HepG2 (cell line): ENCODE results near the gene FRAS1. TPM values are rescaled to one million over a fixed set of nuclear protein-coding genes. Genes with fewer than 3 reads are reported as not detected.

Experiments used
- AGO1 ChIP-seq: fragments of 200-400 bp; formaldehyde crosslinking; IDR thresholded peaks from 2 replicates; pipeline ENCODE4 v1.6.1; 2017; ENCODE audit warnings: mild to moderate bottlenecking, low read depth, low read length, moderate library complexity; ENCODE audit not compliant: poor library complexity, severe bottlenecking
- AGO2 ChIP-seq: fragments of 200-400 bp; formaldehyde crosslinking; optimal IDR thresholded peaks from 2 replicates; pipeline ENCODE3; 2017; ENCODE audit warnings: mild to moderate bottlenecking, low read depth, low read length, moderate library complexity
- ASH2L ChIP-seq: fragments of 300-600, 200-600 bp; sonication (generic); IDR thresholded peaks from 2 replicates; pipeline ENCODE4 v1.7.0; 2017; ENCODE audit warnings: low read depth, mild to moderate bottlenecking, moderate library complexity, mixed read lengths, low read length; ENCODE audit not compliant: insufficient read length
- CHCHD3 ChIP-seq: sonication (generic); formaldehyde crosslinking; IDR thresholded peaks from 2 replicates; pipeline ENCODE4 v1.8.0; 2022; ENCODE audit warnings: mild to moderate bottlenecking, missing genetic modification reagents, moderate library complexity
- GZF1 ChIP-seq: sonication (generic); formaldehyde crosslinking; IDR thresholded peaks from 2 replicates; pipeline ENCODE4 v1.5.1; 2020; ENCODE audit warnings: mild to moderate bottlenecking, missing genetic modification reagents
- KLF13 ChIP-seq: sonication (generic); formaldehyde crosslinking; IDR thresholded peaks from 2 replicates; pipeline ENCODE4 v1.4.0; 2020; ENCODE audit warnings: mild to moderate bottlenecking, missing genetic modification reagents
- NR2F6 ChIP-seq, 2 experiments: IDR thresholded peaks; 2 replicates each; pipeline ENCODE4 v1.6.1; 2016; ENCODE audit warnings: antibody characterized with exemption in 1 of 2, mild to moderate bottlenecking in 1 of 2
- REPIN1 ChIP-seq: sonication (generic); formaldehyde crosslinking; IDR thresholded peaks from 2 replicates; pipeline ENCODE4 v1.8.0; 2022; ENCODE audit warnings: missing genetic modification reagents, low read depth, mild to moderate bottlenecking, borderline replicate concordance
- TGIF2 ChIP-seq: IDR thresholded peaks from 2 replicates; pipeline ENCODE4 v1.6.1; 2016; ENCODE audit warnings: control low read depth, missing compliant biosample characterization
- ZFX ChIP-seq: sonication (generic); formaldehyde crosslinking; IDR thresholded peaks from 2 replicates; pipeline ENCODE4 v1.4.0; 2020; ENCODE audit warnings: mild to moderate bottlenecking, low read depth, missing genetic modification reagents, moderate library complexity
- ZNF253 ChIP-seq: sonication (generic); formaldehyde crosslinking; IDR thresholded peaks from 2 replicates; pipeline ENCODE4 v1.8.0; 2022; ENCODE audit warnings: mild to moderate bottlenecking, missing genetic modification reagents, borderline replicate concordance
- ZNF572 ChIP-seq: sonication (generic); formaldehyde crosslinking; IDR thresholded peaks from 2 replicates; pipeline ENCODE4 v1.5.1; 2020; ENCODE audit warnings: mild to moderate bottlenecking, missing genetic modification reagents
- ZNF672 ChIP-seq: sonication (generic); formaldehyde crosslinking; IDR thresholded peaks from 2 replicates; pipeline ENCODE4 v1.8.1; 2022; ENCODE audit warnings: missing genetic modification reagents
- ZNF720 ChIP-seq: sonication (generic); formaldehyde crosslinking; IDR thresholded peaks from 2 replicates; pipeline ENCODE4 v1.4.0; 2020; ENCODE audit warnings: missing genetic modification reagents
- polyA plus RNA-seq, 8 experiments: library from polyadenylated mRNA; depleted of rRNA in 3 of 8; stranded (reverse) in 7 of 8; unstranded in 1 of 8; fragments of >200 nt; fragmentation: Illumina TruSeq in 4 of 8; extraction: Trizol in 4 of 8; gene quantifications; 2 replicates each; pipeline versions ENCODE4 v1.2.1 to v1.2.3, GENCODE V29; 2011 to 2016; ENCODE audit warnings: low read depth in 4 of 8, missing spikeins in 1 of 8, mixed read lengths in 1 of 8; ENCODE audit not compliant: insufficient read depth in 1 of 8
- total RNA-seq, 5 experiments: library from RNA; depleted of rRNA; stranded (reverse); fragments of >200 nt; fragmentation: Illumina TruSeq; extraction: Trizol; gene quantifications; 2 replicates each; pipeline ENCODE4 v1.2.3, GENCODE V29; 2016; ENCODE audit warnings: low read depth in 1 of 5
- TF ChIP-seq, protein P1 (sequence below): IDR thresholded peaks from 2 replicates; pipeline ENCODE4 v1.6.1; 2016; ENCODE audit warnings: missing compliant biosample characterization, missing genetic modification reagents, borderline replicate concordance
- TF ChIP-seq, protein P2 (sequence below): sonication (generic); formaldehyde crosslinking; IDR thresholded peaks from 2 replicates; pipeline ENCODE4 v1.4.0; 2020; ENCODE audit warnings: missing genetic modification reagents, low read depth, mild to moderate bottlenecking, borderline replicate concordance
- TF ChIP-seq, protein P3 (sequence below): sonication (generic); formaldehyde crosslinking; IDR thresholded peaks from 2 replicates; pipeline ENCODE4 v1.4.0; 2020; ENCODE audit warnings: missing genetic modification reagents, borderline replicate concordance
- TF ChIP-seq, protein P4 (sequence below): sonication (generic); formaldehyde crosslinking; IDR thresholded peaks from 2 replicates; pipeline ENCODE4 v1.9.0; 2021; ENCODE audit warnings: missing genetic modification reagents, borderline replicate concordance

FRAS1 gene
- total and polyA plus RNA-seq, 2 of the 13 experiments (the other 11 are each of a cell fraction or from before 2014, with no cell fraction given): 22.5 to 31.6 TPM

DNA sequence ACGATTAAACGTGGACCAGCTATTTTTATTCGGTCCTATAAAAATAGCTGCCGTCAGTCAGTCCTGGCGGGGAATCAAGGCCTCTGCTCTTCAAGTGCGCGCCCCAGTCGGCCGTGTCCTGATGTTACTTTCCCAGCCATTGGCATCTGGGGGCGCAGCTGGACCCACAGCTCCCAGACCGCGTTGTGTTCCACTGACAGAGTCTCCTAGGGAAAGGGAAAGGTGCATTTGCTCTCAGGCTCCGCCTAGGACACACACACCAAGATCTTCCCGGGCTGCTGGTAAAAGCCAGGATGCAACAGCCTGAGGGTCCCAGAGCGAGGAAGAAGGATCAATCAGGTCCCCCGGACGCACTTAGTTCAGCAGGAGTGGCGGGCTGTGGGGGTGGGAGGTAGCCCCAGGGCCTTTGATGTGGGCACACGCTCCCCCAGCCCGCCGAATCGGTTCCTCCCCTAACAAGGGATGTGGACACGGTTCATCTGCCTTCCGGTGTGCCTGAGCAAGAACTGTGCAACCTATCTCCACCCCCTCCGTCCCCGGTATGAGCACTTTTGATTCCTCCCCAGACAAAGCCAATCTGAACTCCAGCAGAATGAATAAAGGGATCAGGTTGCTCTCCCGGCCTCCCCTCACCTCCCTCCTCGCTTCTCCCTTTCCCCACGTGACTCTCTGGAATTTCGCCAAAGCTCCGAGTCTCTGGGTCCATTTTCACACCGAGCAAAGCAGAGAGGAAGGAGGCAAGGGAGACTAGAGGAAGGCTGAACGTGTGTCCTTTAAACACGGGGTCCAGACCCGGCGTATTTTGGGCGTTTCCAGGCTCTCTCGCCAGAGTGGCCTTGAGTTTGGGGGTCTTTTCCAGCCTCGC, 626 bp upstream of the FRAS1 start (continued):
- TF ChIP-seq ZNF572 (CRISPR knock-in tag): peak; percentile 84; the same call in 1 of the 2 replicates
- TF ChIP-seq ZNF720 (CRISPR knock-in tag): no peak
- TF ChIP-seq ZNF672 (CRISPR knock-in tag): no peak
- TF ChIP-seq, protein P1, sequence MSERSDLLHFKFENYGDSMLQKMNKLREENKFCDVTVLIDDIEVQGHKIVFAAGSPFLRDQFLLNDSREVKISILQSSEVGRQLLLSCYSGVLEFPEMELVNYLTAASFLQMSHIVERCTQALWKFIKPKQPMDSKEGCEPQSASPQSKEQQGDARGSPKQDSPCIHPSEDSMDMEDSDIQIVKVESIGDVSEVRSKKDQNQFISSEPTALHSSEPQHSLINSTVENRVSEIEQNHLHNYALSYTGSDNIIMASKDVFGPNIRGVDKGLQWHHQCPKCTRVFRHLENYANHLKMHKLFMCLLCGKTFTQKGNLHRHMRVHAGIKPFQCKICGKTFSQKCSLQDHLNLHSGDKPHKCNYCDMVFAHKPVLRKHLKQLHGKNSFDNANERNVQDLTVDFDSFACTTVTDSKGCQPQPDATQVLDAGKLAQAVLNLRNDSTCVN (CRISPR knock-in tag): no peak
- TF ChIP-seq KLF13 (CRISPR knock-in tag): no peak
- TF ChIP-seq, protein P2, sequence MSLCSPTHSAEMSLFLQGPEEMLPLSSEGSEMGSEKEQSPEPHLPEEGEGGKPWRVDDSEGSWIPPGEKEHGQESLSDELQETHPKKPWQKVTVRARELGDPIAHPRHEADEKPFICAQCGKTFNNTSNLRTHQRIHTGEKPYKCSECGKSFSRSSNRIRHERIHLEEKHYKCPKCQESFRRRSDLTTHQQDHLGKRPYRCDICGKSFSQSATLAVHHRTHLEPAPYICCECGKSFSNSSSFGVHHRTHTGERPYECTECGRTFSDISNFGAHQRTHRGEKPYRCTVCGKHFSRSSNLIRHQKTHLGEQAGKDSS (CRISPR knock-in tag): no peak
- TF ChIP-seq ZFX (CRISPR knock-in tag): peak; percentile 63
- no peak for TF ChIP-seq ZNF253 (CRISPR knock-in tag)
- peak; percentile 79 for TF ChIP-seq ASH2L
- no peak for TF ChIP-seq TGIF2 (CRISPR knock-in tag)
- TF ChIP-seq, protein P3, sequence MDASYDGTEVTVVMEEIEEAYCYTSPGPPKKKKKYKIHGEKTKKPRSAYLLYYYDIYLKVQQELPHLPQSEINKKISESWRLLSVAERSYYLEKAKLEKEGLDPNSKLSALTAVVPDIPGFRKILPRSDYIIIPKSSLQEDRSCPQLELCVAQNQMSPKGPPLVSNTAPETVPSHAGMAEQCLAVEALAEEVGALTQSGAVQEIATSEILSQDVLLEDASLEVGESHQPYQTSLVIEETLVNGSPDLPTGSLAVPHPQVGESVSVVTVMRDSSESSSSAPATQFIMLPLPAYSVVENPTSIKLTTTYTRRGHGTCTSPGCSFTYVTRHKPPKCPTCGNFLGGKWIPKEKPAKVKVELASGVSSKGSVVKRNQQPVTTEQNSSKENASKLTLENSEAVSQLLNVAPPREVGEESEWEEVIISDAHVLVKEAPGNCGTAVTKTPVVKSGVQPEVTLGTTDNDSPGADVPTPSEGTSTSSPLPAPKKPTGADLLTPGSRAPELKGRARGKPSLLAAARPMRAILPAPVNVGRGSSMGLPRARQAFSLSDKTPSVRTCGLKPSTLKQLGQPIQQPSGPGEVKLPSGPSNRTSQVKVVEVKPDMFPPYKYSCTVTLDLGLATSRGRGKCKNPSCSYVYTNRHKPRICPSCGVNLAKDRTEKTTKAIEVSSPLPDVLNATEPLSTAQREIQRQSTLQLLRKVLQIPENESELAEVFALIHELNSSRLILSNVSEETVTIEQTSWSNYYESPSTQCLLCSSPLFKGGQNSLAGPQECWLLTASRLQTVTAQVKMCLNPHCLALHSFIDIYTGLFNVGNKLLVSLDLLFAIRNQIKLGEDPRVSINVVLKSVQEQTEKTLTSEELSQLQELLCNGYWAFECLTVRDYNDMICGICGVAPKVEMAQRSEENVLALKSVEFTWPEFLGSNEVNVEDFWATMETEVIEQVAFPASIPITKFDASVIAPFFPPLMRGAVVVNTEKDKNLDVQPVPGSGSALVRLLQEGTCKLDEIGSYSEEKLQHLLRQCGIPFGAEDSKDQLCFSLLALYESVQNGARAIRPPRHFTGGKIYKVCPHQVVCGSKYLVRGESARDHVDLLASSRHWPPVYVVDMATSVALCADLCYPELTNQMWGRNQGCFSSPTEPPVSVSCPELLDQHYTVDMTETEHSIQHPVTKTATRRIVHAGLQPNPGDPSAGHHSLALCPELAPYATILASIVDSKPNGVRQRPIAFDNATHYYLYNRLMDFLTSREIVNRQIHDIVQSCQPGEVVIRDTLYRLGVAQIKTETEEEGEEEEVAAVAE (CRISPR knock-in tag): no peak
- TF ChIP-seq, protein P4, sequence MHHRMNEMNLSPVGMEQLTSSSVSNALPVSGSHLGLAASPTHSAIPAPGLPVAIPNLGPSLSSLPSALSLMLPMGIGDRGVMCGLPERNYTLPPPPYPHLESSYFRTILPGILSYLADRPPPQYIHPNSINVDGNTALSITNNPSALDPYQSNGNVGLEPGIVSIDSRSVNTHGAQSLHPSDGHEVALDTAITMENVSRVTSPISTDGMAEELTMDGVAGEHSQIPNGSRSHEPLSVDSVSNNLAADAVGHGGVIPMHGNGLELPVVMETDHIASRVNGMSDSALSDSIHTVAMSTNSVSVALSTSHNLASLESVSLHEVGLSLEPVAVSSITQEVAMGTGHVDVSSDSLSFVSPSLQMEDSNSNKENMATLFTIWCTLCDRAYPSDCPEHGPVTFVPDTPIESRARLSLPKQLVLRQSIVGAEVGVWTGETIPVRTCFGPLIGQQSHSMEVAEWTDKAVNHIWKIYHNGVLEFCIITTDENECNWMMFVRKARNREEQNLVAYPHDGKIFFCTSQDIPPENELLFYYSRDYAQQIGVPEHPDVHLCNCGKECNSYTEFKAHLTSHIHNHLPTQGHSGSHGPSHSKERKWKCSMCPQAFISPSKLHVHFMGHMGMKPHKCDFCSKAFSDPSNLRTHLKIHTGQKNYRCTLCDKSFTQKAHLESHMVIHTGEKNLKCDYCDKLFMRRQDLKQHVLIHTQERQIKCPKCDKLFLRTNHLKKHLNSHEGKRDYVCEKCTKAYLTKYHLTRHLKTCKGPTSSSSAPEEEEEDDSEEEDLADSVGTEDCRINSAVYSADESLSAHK (CRISPR knock-in tag): no peak
- TF ChIP-seq NR2F6 (IDR thresholded peaks at IDR 0.05): 0 out of 2 replicates have a peak, but pooled peaks have one; percentile 26
- no peak for TF ChIP-seq NR2F6 (CRISPR knock-in tag; IDR thresholded peaks at IDR 0.05)
- no peak for TF ChIP-seq AGO1
- TF ChIP-seq REPIN1 (CRISPR knock-in tag): peak; percentile 73; the same call in 1 of the 2 replicates
- no peak for TF ChIP-seq AGO2
- TF ChIP-seq GZF1 (CRISPR knock-in tag): no peak
- no peak for TF ChIP-seq CHCHD3 (CRISPR knock-in tag)
